ENCODE measurements around the gene PLXNA4. TPM values are rescaled to one million over a fixed set of nuclear protein-coding genes. Genes with fewer than 3 reads are reported as not detected.

PLXNA4 gene
- total RNA-seq, 1 experiment from 2014 or later = 0.11 TPM

- DNase-seq (ENCODE audit: low spot score) = no peak
- no peak overlapping the region for H3K4me3 ChIP-seq (ENCODE audit: low read depth, low read length, poor library complexity, severe bottlenecking)
- H3K4me1 ChIP-seq (ENCODE audit: insufficient read depth, low read length, poor library complexity, severe bottlenecking) = no peaks in the 10 kb centered on the region
- TF ChIP-seq EZH2 (IDR thresholded peaks at IDR 0.05; ENCODE audit: borderline replicate concordance, low read depth, low read length, poor library complexity, severe bottlenecking) = no peak
- TF ChIP-seq, protein P1, sequence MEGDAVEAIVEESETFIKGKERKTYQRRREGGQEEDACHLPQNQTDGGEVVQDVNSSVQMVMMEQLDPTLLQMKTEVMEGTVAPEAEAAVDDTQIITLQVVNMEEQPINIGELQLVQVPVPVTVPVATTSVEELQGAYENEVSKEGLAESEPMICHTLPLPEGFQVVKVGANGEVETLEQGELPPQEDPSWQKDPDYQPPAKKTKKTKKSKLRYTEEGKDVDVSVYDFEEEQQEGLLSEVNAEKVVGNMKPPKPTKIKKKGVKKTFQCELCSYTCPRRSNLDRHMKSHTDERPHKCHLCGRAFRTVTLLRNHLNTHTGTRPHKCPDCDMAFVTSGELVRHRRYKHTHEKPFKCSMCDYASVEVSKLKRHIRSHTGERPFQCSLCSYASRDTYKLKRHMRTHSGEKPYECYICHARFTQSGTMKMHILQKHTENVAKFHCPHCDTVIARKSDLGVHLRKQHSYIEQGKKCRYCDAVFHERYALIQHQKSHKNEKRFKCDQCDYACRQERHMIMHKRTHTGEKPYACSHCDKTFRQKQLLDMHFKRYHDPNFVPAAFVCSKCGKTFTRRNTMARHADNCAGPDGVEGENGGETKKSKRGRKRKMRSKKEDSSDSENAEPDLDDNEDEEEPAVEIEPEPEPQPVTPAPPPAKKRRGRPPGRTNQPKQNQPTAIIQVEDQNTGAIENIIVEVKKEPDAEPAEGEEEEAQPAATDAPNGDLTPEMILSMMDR (conservative IDR thresholded peaks at IDR 0.05; ENCODE audit: low read depth, low read length) = no peak
- POLR2A ChIA-PET (ENCODE audit: low non-redundant PET) = no interaction called here
- intact Hi-C loops (cut with micrococcal nuclease; ENCODE audit: unreplicated experiment) = no loop called here
- no peaks in the 10 kb centered on the region for H3K9me3 ChIP-seq (ENCODE audit: low read depth, low read length, poor library complexity, severe bottlenecking)
- H3K27ac ChIP-seq (ENCODE audit: low read depth, low read length, poor library complexity, severe bottlenecking) = no peak overlapping the region
- peaks cover 63% of the 10 kb centered on the region for H3K27me3 ChIP-seq (replicated peaks; ENCODE audit: insufficient read depth, low read depth, low read length, poor library complexity)
- no peaks in the 10 kb centered on the region for H3K36me3 ChIP-seq (ENCODE audit: insufficient read depth, low read length, poor library complexity, severe bottlenecking)
- BruUV-seq (replicated peaks) = no TSS peak
- CTCF ChIA-PET = no interaction called here
These were observed 314.2 kb downstream of the PLXNA4 start for GRCh38 chr7:132262160-132262470.

DNA sequence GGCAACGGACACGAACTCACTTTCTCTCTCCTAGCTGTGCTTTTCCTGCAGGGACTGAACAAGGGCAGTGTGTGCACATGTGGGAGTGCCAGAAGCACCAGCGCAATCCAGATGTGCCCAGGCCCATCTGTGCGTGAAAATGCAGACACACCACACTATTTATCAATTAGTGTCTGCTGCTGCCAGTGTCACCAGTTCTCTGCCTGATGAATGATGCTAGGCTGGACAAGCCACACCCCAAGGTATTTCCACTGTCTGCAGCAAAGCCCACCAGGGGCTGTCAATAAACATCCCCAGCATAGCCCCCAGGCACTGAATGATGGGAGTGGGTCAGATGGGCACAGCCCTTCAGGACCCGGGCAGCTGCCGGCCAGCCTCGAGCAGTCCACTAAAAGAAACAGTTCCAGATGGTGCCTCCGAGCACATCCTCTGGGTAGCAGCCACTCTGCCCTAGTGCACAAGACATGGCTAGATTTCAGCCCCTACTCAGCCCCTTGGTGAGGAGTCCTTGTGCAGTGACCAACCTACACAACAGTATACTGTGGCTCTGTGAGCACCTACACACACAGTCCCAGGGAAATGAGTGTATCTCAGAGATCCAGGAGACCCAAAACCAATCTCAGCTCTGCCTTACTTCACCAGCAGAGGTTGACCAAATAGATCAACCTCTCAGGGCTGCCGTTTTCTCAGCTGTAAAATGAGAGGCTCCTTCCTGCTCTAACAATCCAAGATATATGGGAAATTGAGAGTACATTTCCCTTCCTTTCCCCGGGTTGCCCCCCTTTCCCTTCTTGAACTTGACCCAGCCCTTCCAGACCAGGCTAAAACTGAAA, 314.7 kb downstream of the PLXNA4 start:
- no peak overlapping the region for H3K27ac ChIP-seq (ENCODE audit: low read depth, low read length, poor library complexity, severe bottlenecking)
- peaks cover 63% of the 10 kb centered on the region for H3K27me3 ChIP-seq (replicated peaks; ENCODE audit: insufficient read depth, low read depth, low read length, poor library complexity)
- TF ChIP-seq EZH2 (IDR thresholded peaks at IDR 0.05; ENCODE audit: borderline replicate concordance, low read depth, low read length, poor library complexity, severe bottlenecking) = no peak
- TF ChIP-seq, protein P1 (conservative IDR thresholded peaks at IDR 0.05; ENCODE audit: low read depth, low read length) = no peak
- no peaks in the 10 kb centered on the region for H3K9me3 ChIP-seq (ENCODE audit: low read depth, low read length, poor library complexity, severe bottlenecking)
- POLR2A ChIA-PET (ENCODE audit: low non-redundant PET) = no interaction called here
- CTCF ChIA-PET = no interaction called here
- no TSS peak for BruUV-seq (replicated peaks)
- H3K36me3 ChIP-seq (ENCODE audit: insufficient read depth, low read length, poor library complexity, severe bottlenecking) = no peaks in the 10 kb centered on the region
- DNase-seq (ENCODE audit: low spot score) = no peak
- intact Hi-C loops (cut with micrococcal nuclease; ENCODE audit: unreplicated experiment) = no loop called here
- H3K4me3 ChIP-seq (ENCODE audit: low read depth, low read length, poor library complexity, severe bottlenecking) = no peak overlapping the region
- no peaks in the 10 kb centered on the region for H3K4me1 ChIP-seq (ENCODE audit: insufficient read depth, low read length, poor library complexity, severe bottlenecking)

- no peaks in the 10 kb centered on the region for H3K4me1 ChIP-seq (ENCODE audit: insufficient read depth, low read length, poor library complexity, severe bottlenecking)
- TF ChIP-seq, protein P1 (conservative IDR thresholded peaks at IDR 0.05; ENCODE audit: low read depth, low read length) = no peak
- TF ChIP-seq EZH2 (IDR thresholded peaks at IDR 0.05; ENCODE audit: borderline replicate concordance, low read depth, low read length, poor library complexity, severe bottlenecking) = no peak
- BruUV-seq (replicated peaks) = no TSS peak
These were observed 318.0 kb downstream of the PLXNA4 start for GRCh38 chr7:132258231-132258630.

More at GRCh38 chr7:132258231-132258630, 318.0 kb downstream of the PLXNA4 start:
- no peaks in the 10 kb centered on the region for H3K9me3 ChIP-seq (ENCODE audit: low read depth, low read length, poor library complexity, severe bottlenecking)
- no peak for DNase-seq (ENCODE audit: low spot score)
- ChIA-PET POLR2A (ENCODE audit: low non-redundant PET) (no interaction called here), CTCF (no interaction called here)
- intact Hi-C loops (cut with micrococcal nuclease; ENCODE audit: unreplicated experiment) = loop anchor here (10.0 kb wide), 1 partner anchor 563 kb away; no protein-coding TSS in a partner anchor
- H3K27ac ChIP-seq (ENCODE audit: low read depth, low read length, poor library complexity, severe bottlenecking) = no peak overlapping the region
- H3K4me3 ChIP-seq (ENCODE audit: low read depth, low read length, poor library complexity, severe bottlenecking) = no peak overlapping the region
- H3K36me3 ChIP-seq (ENCODE audit: insufficient read depth, low read length, poor library complexity, severe bottlenecking) = no peaks in the 10 kb centered on the region
- H3K27me3 ChIP-seq (replicated peaks; ENCODE audit: insufficient read depth, low read depth, low read length, poor library complexity) = peaks cover 60% of the 10 kb centered on the region

All from A673 (cell line).